Ovary (tissue), 9 donors: ENCODE results near the gene AP2A2. TPM values are rescaled to one million over a fixed set of nuclear protein-coding genes. Genes with fewer than 3 reads are reported as not detected.

ENCODE experiments used
- DNase-seq, 5 donors: peaks; one replicate each; pipeline ENCODE4 v3.0.0-alpha.2; 2019 to 2020
- H3K27ac ChIP-seq, 2 donors: fragments of 200-600 bp; one replicate each; pipeline versions ENCODE4 v1.5.1 to v1.8.0; 2019 to 2022
- H3K27me3 ChIP-seq: fragments of 200-600 bp; one replicate; pipeline ENCODE4 v1.8.0; 2022
- H3K36me3 ChIP-seq: fragments of 200-600 bp; sonication (generic); one replicate; pipeline ENCODE4 v1.5.1; 2019
- H3K4me1 ChIP-seq: one replicate; pipeline ENCODE4 v1.8.1; 2013; ENCODE audit warnings: mild to moderate bottlenecking, moderate library complexity; ENCODE audit not compliant: insufficient read depth
- H3K4me3 ChIP-seq: fragments of 200-600 bp; sonication (generic); one replicate; pipeline ENCODE4 v1.5.1; 2017
- H3K9me3 ChIP-seq, 2 donors: fragments of 200-600 bp in 1 of 2; sonication (generic) in 1 of 2; one replicate each; pipeline versions ENCODE4 v1.5.1 to v1.8.1; 2013 to 2019; ENCODE audit warnings: mild to moderate bottlenecking in 1 of 2, moderate library complexity in 1 of 2
- CTCF ChIP-seq, 3 donors: fragments of 450-650 bp in 2 of 3; fragments of 200-600 bp in 1 of 3; IDR thresholded peaks; one replicate each; pipeline versions ENCODE4 v1.5.1 to v1.8.0; 2016 to 2022; ENCODE audit warnings: antibody characterized with exemption in 3 of 3, mild to moderate bottlenecking in 1 of 3
- EP300 ChIP-seq: sonication (generic); formaldehyde crosslinking; IDR thresholded peaks from one replicate; pipeline ENCODE4 v1.6.1; 2017; ENCODE audit warnings: antibody characterized with exemption
- POLR2A ChIP-seq: fragments of 450-650 bp; IDR thresholded peaks from one replicate; pipeline ENCODE4 v1.6.1; 2017; ENCODE audit warnings: antibody characterized with exemption, mild to moderate bottlenecking, moderate library complexity
- WGBS, 3 donors: extraction: QIAGEN DNeasy Blood & Tissue Kit in 1 of 3; methylation state at CpG; one replicate each; pipeline versions ENCODE4 v1.1.5 to v1.1.7; 2013 to 2017; 5-methylcytosine and 5-hydroxymethylcytosine counted together
- intact Hi-C, 4 donors: fragments of 100-400 bp; cut with DNase I; formaldehyde crosslinking; loops; one replicate each; pipeline versions ENCODE4 v1.11.0 to v1.15.1; 2022 to 2023
- polyA plus RNA-seq, 2 donors: library from polyadenylated mRNA; stranded (reverse); fragments of 200-250 nt in 1 of 2; fragments of 350-450 nt in 1 of 2; fragmentation: Illumina TruSeq in 1 of 2; extraction: RNeasy Lipid Tissue Mini Kit (QIAGEN cat#74804) in 1 of 2; gene quantifications; one replicate each; pipeline ENCODE4 v1.2.3, GENCODE V29; 2013 to 2014
- total RNA-seq, 7 donors: library from RNA; depleted of rRNA in 2 of 7; stranded (reverse); fragments of >200 nt in 2 of 7; fragmentation: NEBNext Ultra II Directional in 3 of 7; extraction: Animal tissue kit (Norgen Biotek cat#: 25700) in 3 of 7; gene quantifications; one replicate each; pipeline versions ENCODE4 v1.1.0 to v1.2.4, GENCODE V29; 2016 to 2023
- donor health status: DM: no; HTN: no; CAD: no; lungs with moderate emphysema.
- donor health status: DM: no; HTN: no; CAD: no.
- donor health status: Bipolar disorder and iron deficiency.
- donor health status: DM: yes; HTN: yes; CAD: no.
- donor health status: DM: no; HTN: no; CAD: no.
- donor health status: DM: yes; HTN: yes; CAD: no.

AP2A2 gene
- total and polyA plus RNA-seq, 9 donors = 27.7 to 151 (median 54.0) TPM

- TF ChIP-seq POLR2A (no peak), CTCF (IDR thresholded peaks at IDR 0.05) (no peak), EP300 (no peak)
- Histone ChIP-seq H3K9me3 (no peaks in the 10 kb centered on the region), H3K4me3 (no peak overlapping the region), H3K27me3 (no peaks in the 10 kb centered on the region), H3K27ac (no peak overlapping the region), H3K36me3 (no peaks in the 10 kb centered on the region), H3K4me1 (no peaks in the 10 kb centered on the region)
- intact Hi-C loops = no loop called here
- 66 to 77% (median 67%) methylated on average over 31 to 35 of the region's 35 CpGs for WGBS, 3 donors
- no peak for DNase-seq
These were observed 99.9 kb downstream of the AP2A2 start for GRCh38 chr11:1025410-1026162.

GRCh38 chr11:1026163-1026450, 100.4 kb downstream of the AP2A2 start:
- no peaks in the 10 kb centered on the region for H3K4me1 ChIP-seq
- H3K4me3 ChIP-seq = no peak overlapping the region
- no peaks in the 10 kb centered on the region for H3K27me3 ChIP-seq
- no peaks in the 10 kb centered on the region for H3K36me3 ChIP-seq
- H3K27ac ChIP-seq = no peak overlapping the region
- intact Hi-C loops = no loop called here
- 81 to 87% (median 84%) methylated on average over 14 of the region's 14 CpGs for WGBS, 3 donors
- DNase-seq = no peak
- TF ChIP-seq EP300 (no peak), CTCF (IDR thresholded peaks at IDR 0.05) (no peak), POLR2A (no peak)
- no peaks in the 10 kb centered on the region for H3K9me3 ChIP-seq

- Histone ChIP-seq H3K4me3 (no peak overlapping the region), H3K9me3 (no peaks in the 10 kb centered on the region), H3K27me3 (no peaks in the 10 kb centered on the region), H3K27ac (no peak overlapping the region), H3K4me1 (no peaks in the 10 kb centered on the region), H3K36me3 (no peaks in the 10 kb centered on the region)
- 80 to 83% (median 82%) methylated on average over 44 to 46 of the region's 46 CpGs for WGBS, 3 donors
- TF ChIP-seq CTCF (IDR thresholded peaks at IDR 0.05) (no peak), EP300 (no peak), POLR2A (no peak)
- intact Hi-C loops = no loop called here
- DNase-seq = no peak
These were observed 101.2 kb downstream of the AP2A2 start for GRCh38 chr11:1026641-1027482.

- H3K27me3 ChIP-seq = no peaks in the 10 kb centered on the region
- 78 to 80% (median 79%) methylated on average over 33 to 36 of the region's 36 CpGs for WGBS, 3 donors
- no peak overlapping the region for H3K4me3 ChIP-seq
- no peaks in the 10 kb centered on the region for H3K36me3 ChIP-seq
- intact Hi-C loops = no loop called here
- H3K4me1 ChIP-seq = no peaks in the 10 kb centered on the region
- TF ChIP-seq POLR2A (no peak), EP300 (no peak), CTCF (IDR thresholded peaks at IDR 0.05) (no peak)
- no peaks in the 10 kb centered on the region for H3K9me3 ChIP-seq
- DNase-seq = no peak
- H3K27ac ChIP-seq = no peak overlapping the region
These were observed 102.0 kb downstream of the AP2A2 start for GRCh38 chr11:1027483-1028290.
